ENCODE data around the gene EXOC3L2.

DNA sequence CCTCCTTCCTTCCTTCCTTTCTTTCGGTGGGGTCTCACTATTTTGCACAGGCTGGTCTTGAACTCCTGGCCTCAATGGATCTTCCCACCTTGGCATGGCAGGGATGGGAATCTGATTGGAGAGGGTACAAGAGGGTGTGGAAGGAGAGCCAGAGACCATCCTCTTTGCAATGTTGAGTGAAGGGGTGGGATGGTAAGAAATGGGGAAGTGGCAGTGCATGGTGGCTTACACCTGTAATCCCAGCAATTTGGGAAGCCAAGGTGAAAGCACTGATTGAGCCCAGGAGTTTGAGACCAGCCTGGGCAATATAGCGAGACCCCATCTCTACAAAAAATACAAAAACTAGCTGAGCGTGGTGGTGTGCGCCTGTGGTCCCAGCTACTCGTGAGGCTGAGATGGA is 61.1 kb downstream of the EXOC3L2 start:
- TF ChIP-seq, protein P1, sequence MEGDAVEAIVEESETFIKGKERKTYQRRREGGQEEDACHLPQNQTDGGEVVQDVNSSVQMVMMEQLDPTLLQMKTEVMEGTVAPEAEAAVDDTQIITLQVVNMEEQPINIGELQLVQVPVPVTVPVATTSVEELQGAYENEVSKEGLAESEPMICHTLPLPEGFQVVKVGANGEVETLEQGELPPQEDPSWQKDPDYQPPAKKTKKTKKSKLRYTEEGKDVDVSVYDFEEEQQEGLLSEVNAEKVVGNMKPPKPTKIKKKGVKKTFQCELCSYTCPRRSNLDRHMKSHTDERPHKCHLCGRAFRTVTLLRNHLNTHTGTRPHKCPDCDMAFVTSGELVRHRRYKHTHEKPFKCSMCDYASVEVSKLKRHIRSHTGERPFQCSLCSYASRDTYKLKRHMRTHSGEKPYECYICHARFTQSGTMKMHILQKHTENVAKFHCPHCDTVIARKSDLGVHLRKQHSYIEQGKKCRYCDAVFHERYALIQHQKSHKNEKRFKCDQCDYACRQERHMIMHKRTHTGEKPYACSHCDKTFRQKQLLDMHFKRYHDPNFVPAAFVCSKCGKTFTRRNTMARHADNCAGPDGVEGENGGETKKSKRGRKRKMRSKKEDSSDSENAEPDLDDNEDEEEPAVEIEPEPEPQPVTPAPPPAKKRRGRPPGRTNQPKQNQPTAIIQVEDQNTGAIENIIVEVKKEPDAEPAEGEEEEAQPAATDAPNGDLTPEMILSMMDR (IDR thresholded peaks at IDR 0.05): no peak
- TF ChIP-seq POLR2AphosphoS5 (IDR thresholded peaks at IDR 0.05; ENCODE audit: insufficient read depth in 1 of 2, low read depth in 1 of 2): no peak
- TF ChIP-seq POLR2A (IDR thresholded peaks at IDR 0.05): no peak
